K562 (cell line): ENCODE data around the gene LRRC27. TPM values are rescaled to one million over a fixed set of nuclear protein-coding genes. Genes with fewer than 3 reads are reported as not detected.

ENCODE experiments used
- AFF4 ChIP-seq: sonication (generic); formaldehyde crosslinking; IDR thresholded peaks from 2 replicates; pipeline ENCODE4 v1.8.0; 2023; ENCODE audit warnings: mild to moderate bottlenecking, missing genetic modification reagents
- BCLAF1 ChIP-seq, 2 experiments: fragments of 450-650 bp in 1 of 2; IDR thresholded peaks; 2 replicates each; pipeline ENCODE4 v1.6.1; 2011 to 2017; ENCODE audit warnings: low read depth in 2 of 2, antibody characterized with exemption in 1 of 2, borderline replicate concordance in 1 of 2, low read length in 1 of 2, mild to moderate bottlenecking in 1 of 2, mixed read lengths in 1 of 2; ENCODE audit not compliant: control insufficient read depth in 1 of 2
- FIP1L1 ChIP-seq: fragments of 200-400 bp; formaldehyde crosslinking; IDR thresholded peaks from 2 replicates; pipeline ENCODE4 v1.6.1; 2018; ENCODE audit warnings: mild to moderate bottlenecking, low read depth, low read length; ENCODE audit not compliant: poor library complexity, severe bottlenecking
- FOXP4 ChIP-seq: sonication (generic); formaldehyde crosslinking; IDR thresholded peaks from 2 replicates; pipeline ENCODE4 v1.8.0; 2022; ENCODE audit warnings: mild to moderate bottlenecking, missing genetic modification reagents, borderline replicate concordance
- HDAC1 ChIP-seq, 2 experiments: fragments of 450-650 bp; IDR thresholded peaks; 2 replicates each; pipeline ENCODE4 v1.6.1; 2016 to 2017; ENCODE audit warnings: inconsistent platforms in 1 of 2, mild to moderate bottlenecking in 1 of 2, moderate library complexity in 1 of 2
- MED1 ChIP-seq: sonication (generic); formaldehyde crosslinking; IDR thresholded peaks from 2 replicates; pipeline ENCODE4 v1.8.1; 2023; ENCODE audit warnings: missing genetic modification reagents, borderline replicate concordance
- MIER1 ChIP-seq: fragments of 450-650 bp; IDR thresholded peaks from 2 replicates; pipeline ENCODE4 v1.6.1; 2016; ENCODE audit warnings: antibody characterized with exemption, mild to moderate bottlenecking, low read depth
- RFX5 ChIP-seq: IDR thresholded peaks from 2 replicates; pipeline ENCODE4 v1.6.1; 2011; ENCODE audit warnings: low read depth, mild to moderate bottlenecking, improper control_type of control experiment, low read length
- SMARCA4 ChIP-seq: fragments of 450-650 bp; IDR thresholded peaks from 2 replicates; pipeline ENCODE4 v1.6.1; 2016
- ZNF436 ChIP-seq: fragments of 250-450, 450-650 bp; sonication (Bioruptor Pico); formaldehyde crosslinking; IDR thresholded peaks from 2 replicates; pipeline ENCODE4 v1.7.0; 2020; ENCODE audit warnings: mild to moderate bottlenecking
- polyA plus RNA-seq, 8 experiments: library from polyadenylated mRNA; depleted of rRNA in 4 of 8; stranded (reverse) in 5 of 8; unstranded in 3 of 8; fragments of >200 nt; fragmentation: Nextera tagmentation in 2 of 8; fragmentation: Illumina TruSeq in 1 of 8; extraction: Ambion mirVana in 2 of 8; extraction: Trizol in 1 of 8; gene quantifications; 2 replicates each; pipeline versions ENCODE4 v1.2.1 to v1.2.3, GENCODE V29; 2011 to 2014; ENCODE audit warnings: inconsistent platforms in 1 of 8, missing spikeins in 1 of 8
- total RNA-seq, 7 experiments: library from RNA; depleted of rRNA in 6 of 7; stranded (reverse); fragments of >200 nt in 6 of 7; fragmentation: Illumina TruSeq in 2 of 7; extraction: Trizol in 2 of 7; gene quantifications; 2 replicates each; pipeline versions ENCODE4 v1.2.1 to v1.2.3, GENCODE V29; 2011 to 2021; ENCODE audit warnings: low replicate concordance in 1 of 7
- TF ChIP-seq, protein P1 (sequence below): fragments of 250-450 bp; sonication (Bioruptor Pico); IDR thresholded peaks from 2 replicates; pipeline ENCODE4 v1.4.0; 2020

Gene LRRC27
- total and polyA plus RNA-seq, 9 of the 15 experiments (the other 6 are each of a cell fraction or from before 2014, with no cell fraction given) = 0.10 to 2.7 (median 1.4) TPM

DNA sequence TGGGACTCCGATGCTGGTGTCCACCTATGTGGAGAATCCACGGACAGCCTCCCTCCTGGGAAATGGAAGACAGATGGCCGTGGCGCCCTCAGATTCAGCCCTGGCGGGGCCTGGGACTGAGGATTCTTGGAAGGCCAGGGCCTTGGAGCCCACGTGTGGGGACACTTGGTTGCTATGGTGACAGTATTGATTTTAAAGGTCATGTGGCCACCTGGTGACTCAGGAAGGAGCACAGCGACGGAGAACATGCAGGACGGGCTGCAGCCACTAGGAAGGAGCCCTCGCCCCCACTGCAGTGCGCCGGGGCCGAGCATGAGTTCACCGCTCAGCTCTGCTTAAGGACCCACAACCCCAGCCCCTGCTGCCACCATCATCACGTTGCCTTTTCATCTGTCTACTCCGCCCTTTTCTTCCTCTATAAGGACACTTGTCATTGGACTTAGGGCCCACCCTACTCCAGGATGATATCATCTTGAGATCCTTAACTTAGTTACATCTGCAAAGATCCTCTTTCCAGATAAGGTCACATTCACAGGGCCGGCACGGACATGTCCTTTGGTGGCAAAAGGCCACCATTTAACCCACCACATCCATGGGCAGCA lies 20.6 kb upstream of the LRRC27 start (continued):
- TF ChIP-seq, protein P1, sequence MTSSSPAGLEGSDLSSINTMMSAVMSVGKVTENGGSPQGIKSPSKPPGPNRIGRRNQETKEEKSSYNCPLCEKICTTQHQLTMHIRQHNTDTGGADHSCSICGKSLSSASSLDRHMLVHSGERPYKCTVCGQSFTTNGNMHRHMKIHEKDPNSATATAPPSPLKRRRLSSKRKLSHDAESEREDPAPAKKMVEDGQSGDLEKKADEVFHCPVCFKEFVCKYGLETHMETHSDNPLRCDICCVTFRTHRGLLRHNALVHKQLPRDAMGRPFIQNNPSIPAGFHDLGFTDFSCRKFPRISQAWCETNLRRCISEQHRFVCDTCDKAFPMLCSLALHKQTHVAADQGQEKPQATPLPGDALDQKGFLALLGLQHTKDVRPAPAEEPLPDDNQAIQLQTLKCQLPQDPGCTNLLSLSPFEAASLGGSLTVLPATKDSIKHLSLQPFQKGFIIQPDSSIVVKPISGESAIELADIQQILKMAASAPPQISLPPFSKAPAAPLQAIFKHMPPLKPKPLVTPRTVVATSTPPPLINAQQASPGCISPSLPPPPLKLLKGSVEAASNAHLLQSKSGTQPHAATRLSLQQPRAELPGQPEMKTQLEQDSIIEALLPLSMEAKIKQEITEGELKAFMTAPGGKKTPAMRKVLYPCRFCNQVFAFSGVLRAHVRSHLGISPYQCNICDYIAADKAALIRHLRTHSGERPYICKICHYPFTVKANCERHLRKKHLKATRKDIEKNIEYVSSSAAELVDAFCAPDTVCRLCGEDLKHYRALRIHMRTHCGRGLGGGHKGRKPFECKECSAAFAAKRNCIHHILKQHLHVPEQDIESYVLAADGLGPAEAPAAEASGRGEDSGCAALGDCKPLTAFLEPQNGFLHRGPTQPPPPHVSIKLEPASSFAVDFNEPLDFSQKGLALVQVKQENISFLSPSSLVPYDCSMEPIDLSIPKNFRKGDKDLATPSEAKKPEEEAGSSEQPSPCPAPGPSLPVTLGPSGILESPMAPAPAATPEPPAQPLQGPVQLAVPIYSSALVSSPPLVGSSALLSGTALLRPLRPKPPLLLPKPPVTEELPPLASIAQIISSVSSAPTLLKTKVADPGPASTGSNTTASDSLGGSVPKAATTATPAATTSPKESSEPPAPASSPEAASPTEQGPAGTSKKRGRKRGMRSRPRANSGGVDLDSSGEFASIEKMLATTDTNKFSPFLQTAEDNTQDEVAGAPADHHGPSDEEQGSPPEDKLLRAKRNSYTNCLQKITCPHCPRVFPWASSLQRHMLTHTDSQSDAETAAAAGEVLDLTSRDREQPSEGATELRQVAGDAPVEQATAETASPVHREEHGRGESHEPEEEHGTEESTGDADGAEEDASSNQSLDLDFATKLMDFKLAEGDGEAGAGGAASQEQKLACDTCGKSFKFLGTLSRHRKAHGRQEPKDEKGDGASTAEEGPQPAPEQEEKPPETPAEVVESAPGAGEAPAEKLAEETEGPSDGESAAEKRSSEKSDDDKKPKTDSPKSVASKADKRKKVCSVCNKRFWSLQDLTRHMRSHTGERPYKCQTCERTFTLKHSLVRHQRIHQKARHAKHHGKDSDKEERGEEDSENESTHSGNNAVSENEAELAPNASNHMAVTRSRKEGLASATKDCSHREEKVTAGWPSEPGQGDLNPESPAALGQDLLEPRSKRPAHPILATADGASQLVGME (CRISPR knock-in tag) = no peak
- TF ChIP-seq AFF4 (CRISPR knock-in tag) (no peak), SMARCA4 (peak; percentile 39; the same call in 1 of the 2 replicates), HDAC1 (IDR thresholded peaks at IDR 0.05) (0 out of 4 replicates have a peak, but pooled peaks of 1 of the 2 experiments have one; percentile 40), ZNF436 (CRISPR knock-in tag) (no peak), MED1 (CRISPR knock-in tag) (no peak), MIER1 (no peak), RFX5 (no peak), FOXP4 (CRISPR knock-in tag) (no peak), FIP1L1 (no peak), BCLAF1 (IDR thresholded peaks at IDR 0.05; ENCODE audit: borderline replicate concordance in 1 of 2, control insufficient read depth in 1 of 2, low read depth in 2 of 2, low read length in 1 of 2) (no peak)
